HG02884 (cell line): ENCODE measurements around the gene SNX3.
"Not testable (repeated sequence)": the region's sequence is repeated elsewhere in the genome, so short reads cannot be mapped to it uniquely, and the experiment has no call there.

Experiments used
- ATAC-seq: cut with Tn5 transposase; IDR thresholded peaks from one replicate; pipeline ENCODE4 v1.9.1; 2021; ENCODE audit warnings: mild to moderate bottlenecking, moderate library complexity; ENCODE audit not compliant: unreplicated experiment

The SNX3 gene

GRCh38 chr6:108263371-108263770 is 2.5 kb upstream of the SNX3 start:
- ATAC-seq: no peak

- peak; percentile 12 for ATAC-seq
Measured at GRCh38 chr6:108260126-108260808, 573 bp downstream of the SNX3 start.

- no peak for ATAC-seq
Measured at GRCh38 chr6:108254433-108255410, 6.1 kb downstream of the SNX3 start.

- no peak for ATAC-seq
Measured at GRCh38 chr6:108253241-108253640, 7.6 kb downstream of the SNX3 start.

- no peak for ATAC-seq
Measured at GRCh38 chr6:108252055-108252454, 8.8 kb downstream of the SNX3 start.

GRCh38 chr6:108251252-108251651 is 9.6 kb downstream of the SNX3 start:
- no peak for ATAC-seq

- ATAC-seq: no peak
Measured at GRCh38 chr6:108250240-108250866, 10.5 kb downstream of the SNX3 start.

GRCh38 chr6:108247965-108248536 is 12.8 kb downstream of the SNX3 start:
- ATAC-seq: no peak

- ATAC-seq: not testable (repeated sequence)
Measured at GRCh38 chr6:108245095-108245494, 15.7 kb downstream of the SNX3 start.

GRCh38 chr6:108243836-108244235 is 17.0 kb downstream of the SNX3 start:
- ATAC-seq: no peak

- ATAC-seq: no peak
Measured at GRCh38 chr6:108242721-108243120, 18.1 kb downstream of the SNX3 start.

- no peak for ATAC-seq
Measured at GRCh38 chr6:108242259-108242658, 18.6 kb downstream of the SNX3 start.

GRCh38 chr6:108238322-108238721 is 22.5 kb downstream of the SNX3 start:
- no peak for ATAC-seq

GRCh38 chr6:108236791-108237190 is 24.0 kb downstream of the SNX3 start:
- no peak for ATAC-seq

- ATAC-seq: no peak
Measured at GRCh38 chr6:108235127-108235526, 25.7 kb downstream of the SNX3 start.

GRCh38 chr6:108228416-108228815 is 32.4 kb downstream of the SNX3 start:
- no peak for ATAC-seq

- no peak for ATAC-seq
Measured at GRCh38 chr6:108227290-108227689, 33.5 kb downstream of the SNX3 start.

- ATAC-seq: no peak
Measured at GRCh38 chr6:108222504-108222903, 38.3 kb downstream of the SNX3 start.

GRCh38 chr6:108222064-108222463 is 38.8 kb downstream of the SNX3 start:
- ATAC-seq: no peak

- ATAC-seq: no peak
Measured at GRCh38 chr6:108211671-108212070, 49.2 kb downstream of the SNX3 start.

GRCh38 chr6:108210556-108210955 is 50.3 kb downstream of the SNX3 start:
- no peak for ATAC-seq
